SU-DHL-6 (cell line): ENCODE data around the gene MARK3.

ENCODE experiments used
- H2AFZ ChIP-seq: fragments of 200-600 bp; sonication (generic); 2 replicates; pipeline ENCODE4 v1.6.1; 2014; ENCODE audit warnings: low read depth, mild to moderate bottlenecking, moderate library complexity, mixed read lengths, antibody characterized with exemption, low read length; ENCODE audit not compliant: severe bottlenecking
- H3F3A ChIP-seq: fragments of 200-600 bp; shearing (Covaris generic); 2 replicates; pipeline ENCODE4 v1.6.0; 2016; ENCODE audit warnings: antibody characterized with exemption, mild to moderate bottlenecking; ENCODE audit not compliant: insufficient read depth
- H3K27ac ChIP-seq: fragments of 200-600 bp; sonication (generic); 2 replicates; pipeline ENCODE4 v1.5.1; 2016; ENCODE audit warnings: low read depth, mild to moderate bottlenecking, low read length, moderate library complexity, mixed read lengths
- H3K27me3 ChIP-seq: fragments of 200-600 bp; sonication (generic), shearing (Covaris generic); 2 replicates; pipeline ENCODE4 v1.6.0; 2014; ENCODE audit warnings: mild to moderate bottlenecking, low read length
- H3K36me3 ChIP-seq: fragments of 200-600 bp; sonication (generic); 2 replicates; pipeline ENCODE4 v1.6.1; 2014; ENCODE audit warnings: mild to moderate bottlenecking, low read length, mixed read lengths
- H3K4me2 ChIP-seq: fragments of 300-600, 200-600 bp; shearing (Covaris generic), sonication (generic); 2 replicates; pipeline ENCODE4 v1.6.0; 2014; ENCODE audit warnings: low read length, low read depth, mild to moderate bottlenecking; ENCODE audit not compliant: poor library complexity, severe bottlenecking
- H3K4me3 ChIP-seq: fragments of 200-600 bp; sonication (generic); 2 replicates; pipeline ENCODE4 v1.5.1; 2014; ENCODE audit warnings: antibody characterized with exemption, low read length, mild to moderate bottlenecking, mixed read lengths; ENCODE audit not compliant: insufficient read depth, poor library complexity, severe bottlenecking
- H3K79me2 ChIP-seq: fragments of 200-600 bp; sonication (generic); 2 replicates; pipeline ENCODE4 v1.6.1; 2014; ENCODE audit warnings: mild to moderate bottlenecking, low read length, moderate library complexity; ENCODE audit not compliant: insufficient read depth
- H3K9ac ChIP-seq: fragments of 200-600 bp; sonication (generic); 2 replicates; pipeline ENCODE4 v1.7.0; 2014; ENCODE audit warnings: mild to moderate bottlenecking, low read length
- H3K9me2 ChIP-seq: fragments of 200-600 bp; sonication (generic); replicated peaks from 2 replicates; pipeline ENCODE4 v1.6.1; 2014; ENCODE audit warnings: low read length; ENCODE audit not compliant: insufficient read depth
- H3K9me3 ChIP-seq: fragments of 200-600 bp; sonication (generic); 2 replicates; pipeline ENCODE4 v1.6.1; 2014; ENCODE audit warnings: low read length, mixed read lengths; ENCODE audit not compliant: insufficient read depth
- H4K20me1 ChIP-seq: fragments of 200-600 bp; sonication (generic); 2 replicates; pipeline ENCODE4 v1.6.1; 2014; ENCODE audit warnings: low read depth, mild to moderate bottlenecking, antibody characterized with exemption, low read length, moderate library complexity, mixed read lengths
- EZH2phosphoT487 ChIP-seq: fragments of 200-600 bp; sonication (generic), shearing (Covaris generic); conservative IDR thresholded peaks from 2 replicates; pipeline ENCODE4 v1.6.1; 2018; ENCODE audit warnings: mild to moderate bottlenecking, antibody characterized with exemption, low read length, moderate library complexity, mixed read lengths
- TF ChIP-seq, protein P1 (sequence below): fragments of 200-600 bp; sonication (generic); IDR thresholded peaks from one replicate; pipeline ENCODE4 v1.5.1; 2017; ENCODE audit warnings: antibody characterized with exemption, mild to moderate bottlenecking, low read length, moderate library complexity; ENCODE audit not compliant: insufficient read depth, poor library complexity, severe bottlenecking

MARK3 gene

DNA sequence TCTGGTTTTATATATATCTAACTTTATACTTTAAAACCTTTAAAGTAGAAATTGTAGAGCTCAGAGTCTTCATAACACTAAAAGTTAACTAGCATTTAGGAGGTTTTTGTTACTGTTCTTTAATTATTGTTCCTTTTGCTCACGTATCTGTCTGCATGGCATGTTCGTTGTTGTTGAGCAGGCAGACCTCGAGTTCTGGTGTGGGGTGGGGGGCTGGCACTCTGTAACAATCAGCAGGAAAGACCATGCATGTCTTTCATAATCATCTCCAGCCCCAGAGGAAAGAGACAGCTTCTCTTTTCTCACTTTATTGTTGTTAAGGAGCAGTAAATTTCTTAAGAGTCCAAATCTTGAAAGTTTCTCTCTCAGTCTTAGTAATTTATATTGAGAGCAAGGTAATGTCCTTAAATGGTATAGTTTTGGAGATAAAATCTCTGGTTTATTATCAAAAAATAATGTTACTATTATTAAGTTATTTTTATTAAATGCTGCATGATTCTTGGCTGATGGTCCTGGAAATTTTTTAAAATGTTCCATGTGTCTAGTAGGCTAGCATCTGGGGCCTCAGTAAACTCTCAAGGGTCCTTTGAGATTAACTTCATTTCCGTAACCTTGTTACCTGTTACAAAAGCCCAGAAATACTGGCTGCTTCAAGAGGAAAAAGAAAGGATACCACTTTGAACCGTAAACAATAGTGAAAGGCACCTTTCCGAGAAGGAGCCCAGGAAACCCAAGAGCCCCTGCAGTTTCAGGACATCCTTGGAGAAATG, 107.1 kb downstream of the MARK3 start:
- TF ChIP-seq, protein P1, sequence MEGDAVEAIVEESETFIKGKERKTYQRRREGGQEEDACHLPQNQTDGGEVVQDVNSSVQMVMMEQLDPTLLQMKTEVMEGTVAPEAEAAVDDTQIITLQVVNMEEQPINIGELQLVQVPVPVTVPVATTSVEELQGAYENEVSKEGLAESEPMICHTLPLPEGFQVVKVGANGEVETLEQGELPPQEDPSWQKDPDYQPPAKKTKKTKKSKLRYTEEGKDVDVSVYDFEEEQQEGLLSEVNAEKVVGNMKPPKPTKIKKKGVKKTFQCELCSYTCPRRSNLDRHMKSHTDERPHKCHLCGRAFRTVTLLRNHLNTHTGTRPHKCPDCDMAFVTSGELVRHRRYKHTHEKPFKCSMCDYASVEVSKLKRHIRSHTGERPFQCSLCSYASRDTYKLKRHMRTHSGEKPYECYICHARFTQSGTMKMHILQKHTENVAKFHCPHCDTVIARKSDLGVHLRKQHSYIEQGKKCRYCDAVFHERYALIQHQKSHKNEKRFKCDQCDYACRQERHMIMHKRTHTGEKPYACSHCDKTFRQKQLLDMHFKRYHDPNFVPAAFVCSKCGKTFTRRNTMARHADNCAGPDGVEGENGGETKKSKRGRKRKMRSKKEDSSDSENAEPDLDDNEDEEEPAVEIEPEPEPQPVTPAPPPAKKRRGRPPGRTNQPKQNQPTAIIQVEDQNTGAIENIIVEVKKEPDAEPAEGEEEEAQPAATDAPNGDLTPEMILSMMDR: no peak
- no peak for TF ChIP-seq EZH2phosphoT487
- no peak overlapping the region for H3K4me3 ChIP-seq
- H3K36me3 ChIP-seq: peaks cover 8% of the 10 kb centered on the region; the same call in 1 of the 2 replicates
- no peaks in the 10 kb centered on the region for H3K9me2 ChIP-seq
- H4K20me1 ChIP-seq: no peaks in the 10 kb centered on the region
- H3K9me3 ChIP-seq: no peaks in the 10 kb centered on the region
- H3K27ac ChIP-seq: no peak overlapping the region
- H3K9ac ChIP-seq: no peak overlapping the region
- H2AFZ ChIP-seq: no peak overlapping the region
- H3K4me2 ChIP-seq: no peak overlapping the region
- no peaks in the 10 kb centered on the region for H3F3A ChIP-seq
- no peaks in the 10 kb centered on the region for H3K79me2 ChIP-seq
- no peaks in the 10 kb centered on the region for H3K27me3 ChIP-seq

DNA sequence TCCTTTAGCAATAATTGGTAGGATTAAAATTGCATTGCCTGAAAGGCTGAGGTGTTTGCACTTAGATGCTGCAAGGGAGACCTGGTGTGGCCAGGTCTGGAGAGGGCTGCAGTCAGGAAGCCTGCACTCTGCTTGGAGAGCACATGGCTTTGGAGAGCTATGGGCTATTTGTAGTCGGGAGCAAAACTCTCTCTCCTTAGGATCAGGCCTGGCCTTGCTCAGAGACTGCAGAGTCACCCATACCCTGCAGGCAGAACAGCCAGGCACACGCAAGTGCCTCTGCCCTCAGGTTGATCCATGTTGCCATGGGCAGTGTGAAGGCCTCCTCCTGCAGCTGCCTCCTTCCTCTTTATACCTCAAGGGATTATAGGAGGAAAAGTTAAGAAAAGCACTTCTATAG, 110.6 kb downstream of the MARK3 start:
- no peak overlapping the region for H3K27ac ChIP-seq
- no peaks in the 10 kb centered on the region for H4K20me1 ChIP-seq
- 0 out of 2 replicates have a peak, but pooled peaks cover 6% of the 10 kb centered on the region for H3F3A ChIP-seq
- no peak overlapping the region for H3K4me2 ChIP-seq
- H3K9me3 ChIP-seq: no peaks in the 10 kb centered on the region
- TF ChIP-seq, protein P1: no peak
- no peak for TF ChIP-seq EZH2phosphoT487
- H3K27me3 ChIP-seq: no peaks in the 10 kb centered on the region
- H2AFZ ChIP-seq: no peak overlapping the region
- peaks cover 11% of the 10 kb centered on the region; the same call in 1 of the 2 replicates for H3K36me3 ChIP-seq
- no peaks in the 10 kb centered on the region for H3K9me2 ChIP-seq
- no peak overlapping the region for H3K4me3 ChIP-seq
- H3K79me2 ChIP-seq: no peaks in the 10 kb centered on the region
- H3K9ac ChIP-seq: no peak overlapping the region

DNA sequence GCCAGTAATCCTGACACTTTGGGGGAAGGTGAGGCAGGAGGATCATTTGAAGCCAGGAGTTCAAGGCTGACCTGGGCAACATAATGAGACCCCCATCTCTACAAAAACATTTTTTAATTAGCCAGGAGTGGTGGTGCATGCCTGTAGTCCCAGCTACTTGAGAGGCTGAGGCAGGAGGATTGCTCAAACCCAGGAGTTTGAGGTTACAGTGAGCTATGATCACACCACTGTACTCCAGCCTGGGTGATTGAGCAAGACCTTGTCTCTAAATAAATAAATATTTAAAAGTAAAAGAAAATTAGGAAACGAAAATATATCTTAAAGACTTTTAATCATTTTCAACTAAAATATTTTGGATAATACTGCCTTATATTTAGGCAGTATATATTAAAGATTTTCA, 111.6 kb downstream of the MARK3 start:
- Histone ChIP-seq H3K4me3 (no peak overlapping the region), H3K36me3 (peaks cover 11% of the 10 kb centered on the region; the same call in 1 of the 2 replicates), H3K27me3 (no peaks in the 10 kb centered on the region), H3K9me3 (no peaks in the 10 kb centered on the region), H3K9me2 (no peaks in the 10 kb centered on the region), H2AFZ (no peak overlapping the region), H3K27ac (no peak overlapping the region), H3F3A (0 out of 2 replicates have a peak, but pooled peaks cover 6% of the 10 kb centered on the region), H3K9ac (no peak overlapping the region), H4K20me1 (no peaks in the 10 kb centered on the region), H3K4me2 (no peak overlapping the region), H3K79me2 (no peaks in the 10 kb centered on the region)
- TF ChIP-seq, protein P1: no peak
- TF ChIP-seq EZH2phosphoT487: no peak
